HCT116 (cell line): ENCODE measurements around the gene IFT74. TPM values are rescaled to one million over a fixed set of nuclear protein-coding genes. Genes with fewer than 3 reads are reported as not detected.
A peak's percentile ranks its signal among the peaks of the same experiment; 100 is the strongest.

ENCODE experiments used
- ATAC-seq: fragments of 200-7000 bp; cut with Tn5 transposase; 2 replicates; pipeline ENCODE4 v1.9.1; 2020; ENCODE audit warnings: mild to moderate bottlenecking, moderate library complexity
- BruUV-seq: library from RNA; stranded (reverse); fragments of 400-500 nt; replicated peaks from 2 replicates; lab custom pipeline; 2021; lab: Mats Ljungman, UMichigan
- CTCF ChIA-PET: fragments of 300-600 bp; sonication (Branson Sonifier 250); formaldehyde crosslinking; loops from one replicate; lab custom pipeline; 2021; ENCODE audit warnings: antibody characterized with exemption; lab: Charles Lee
- POLR2A ChIA-PET: fragments of 300-600, 350-600 bp; sonication (Branson Sonifier 250); formaldehyde crosslinking; loops from one replicate; lab custom pipeline; 2021; ENCODE audit warnings: antibody characterized with exemption; lab: Charles Lee
- RAD21 ChIA-PET, 2 experiments: fragments of 300-600 bp; sonication (Branson Sonifier 250); formaldehyde crosslinking; loops; one replicate each; lab custom pipeline; 2023; ENCODE audit warnings: low total read pairs in 2 of 2; ENCODE audit not compliant: uncharacterized antibody in 2 of 2, unreplicated experiment in 2 of 2, low non-redundant PET in 1 of 2; lab: Charles Lee
- DNase-seq: peaks from one replicate; pipeline ENCODE4 v3.0.0-alpha.2; 2010; ENCODE audit warnings: low read depth, low spot score
- H2AFZ ChIP-seq: fragments of 200-600 bp; shearing (Covaris generic), sonication (generic); 2 replicates; pipeline ENCODE4 v1.6.1; 2017; ENCODE audit warnings: low read depth, mixed run types, mixed read lengths, antibody characterized with exemption, low read length; ENCODE audit not compliant: poor library complexity, severe bottlenecking
- H3K27ac ChIP-seq: 2 replicates; pipeline ENCODE4 v1.5.1; 2012; ENCODE audit warnings: low read depth, low read length
- H3K27me3 ChIP-seq: fragments of 200-600 bp; sonication (generic); 2 replicates; pipeline ENCODE4 v1.6.1; 2016; ENCODE audit warnings: mixed run types, low read length, mixed read lengths; ENCODE audit not compliant: insufficient read depth
- H3K36me3 ChIP-seq, 2 experiments: fragments of 200-500 bp in 1 of 2; fragments of 200-600 bp in 1 of 2; sonication (Bioruptor generic) in 1 of 2; sonication (generic) in 1 of 2; 2 replicates each; pipeline versions ENCODE4 v1.5.1 to v1.6.1; 2014 to 2016; ENCODE audit warnings: low read length in 2 of 2, inconsistent platforms in 1 of 2, mixed read lengths in 1 of 2, mixed run types in 1 of 2; ENCODE audit not compliant: insufficient read depth in 2 of 2, control insufficient read depth in 1 of 2
- H3K4me1 ChIP-seq, 2 experiments: fragments of 200-600 bp in 1 of 2; sonication (generic) in 1 of 2; 2 replicates each; pipeline versions ENCODE4 v1.5.1 to v1.6.1; 2012 to 2017; ENCODE audit warnings: low read length in 2 of 2, inconsistent platforms in 1 of 2, mild to moderate bottlenecking in 1 of 2, mixed read lengths in 1 of 2, mixed run types in 1 of 2, moderate library complexity in 1 of 2; ENCODE audit not compliant: insufficient read depth in 2 of 2, control insufficient read depth in 1 of 2
- H3K4me2 ChIP-seq: fragments of 200-600 bp; sonication (generic); 2 replicates; pipeline ENCODE4 v1.6.1; 2017; ENCODE audit warnings: mixed run types, low read length, mixed read lengths
- H3K4me3 ChIP-seq, 2 experiments: fragments of 200-600 bp in 1 of 2; sonication (generic) in 1 of 2; replicated peaks in 1 of 2; 2 replicates each; pipeline ENCODE4 v1.5.1; 2011 to 2016; ENCODE audit warnings: low read length in 2 of 2, control low read depth in 1 of 2, low read depth in 1 of 2, mild to moderate bottlenecking in 1 of 2, mixed read lengths in 1 of 2, mixed run types in 1 of 2
- H3K79me2 ChIP-seq: fragments of 200-600 bp; sonication (generic); 2 replicates; pipeline ENCODE4 v1.6.1; 2017; ENCODE audit warnings: mild to moderate bottlenecking, mixed run types, low read length, moderate library complexity, mixed read lengths; ENCODE audit not compliant: insufficient read depth
- H3K9ac ChIP-seq: fragments of 200-600 bp; sonication (generic); 2 replicates; pipeline ENCODE4 v1.6.1; 2016; ENCODE audit warnings: low read length, mixed read lengths
- H3K9me2 ChIP-seq: fragments of 200-600 bp; sonication (generic), shearing (Covaris generic); 2 replicates; pipeline ENCODE4 v1.6.1; 2017; ENCODE audit warnings: mixed run types, mild to moderate bottlenecking, moderate library complexity; ENCODE audit not compliant: insufficient read depth
- H3K9me3 ChIP-seq, 2 experiments: fragments of 200-500 bp in 1 of 2; fragments of 200-600 bp in 1 of 2; sonication (Bioruptor generic) in 1 of 2; sonication (generic) in 1 of 2; 2 replicates each; pipeline ENCODE4 v1.6.1; 2014 to 2017; ENCODE audit warnings: low read length in 2 of 2, mixed read lengths in 2 of 2, inconsistent platforms in 1 of 2, low read depth in 1 of 2, mild to moderate bottlenecking in 1 of 2, mixed run types in 1 of 2, moderate library complexity in 1 of 2; ENCODE audit not compliant: control insufficient read depth in 1 of 2, insufficient read depth in 1 of 2
- H4K20me1 ChIP-seq: fragments of 200-600 bp; sonication (generic), shearing (Covaris generic); 2 replicates; pipeline ENCODE4 v1.6.1; 2017; ENCODE audit warnings: mixed run types, mild to moderate bottlenecking, moderate library complexity; ENCODE audit not compliant: insufficient read depth
- ATF3 ChIP-seq: IDR thresholded peaks from 2 replicates; pipeline ENCODE4 v1.6.1; 2012
- EZH2phosphoT487 ChIP-seq: fragments of 200-600 bp; IDR thresholded peaks from 2 replicates; pipeline ENCODE4 v1.6.1; 2018; ENCODE audit warnings: antibody characterized with exemption, borderline replicate concordance
- POLR2A ChIP-seq: IDR thresholded peaks from 2 replicates; pipeline ENCODE4 v1.7.0; 2011; ENCODE audit warnings: borderline replicate concordance; ENCODE audit not compliant: insufficient read depth, insufficient read length; ENCODE audit errors: extremely low read depth
- intact Hi-C: fragments of 100-400 bp; cut with micrococcal nuclease; formaldehyde crosslinking; loops from 2 replicates; pipeline ENCODE4 v1.10.0; 2022
- total RNA-seq: library from RNA; stranded (reverse); gene quantifications from one replicate; pipeline ENCODE4 v1.2.1, GENCODE V29; 2021; ENCODE audit not compliant: unreplicated experiment
- TF ChIP-seq, protein P1 (sequence below): IDR thresholded peaks from 2 replicates; pipeline ENCODE4 v1.6.1; 2011; ENCODE audit warnings: mild to moderate bottlenecking, low read length, moderate library complexity; ENCODE audit not compliant: insufficient replicate concordance; ENCODE audit errors: extremely low read depth

IFT74 gene
- total RNA-seq, 1 experiment from 2014 or later, result 18.2 TPM

DNA sequence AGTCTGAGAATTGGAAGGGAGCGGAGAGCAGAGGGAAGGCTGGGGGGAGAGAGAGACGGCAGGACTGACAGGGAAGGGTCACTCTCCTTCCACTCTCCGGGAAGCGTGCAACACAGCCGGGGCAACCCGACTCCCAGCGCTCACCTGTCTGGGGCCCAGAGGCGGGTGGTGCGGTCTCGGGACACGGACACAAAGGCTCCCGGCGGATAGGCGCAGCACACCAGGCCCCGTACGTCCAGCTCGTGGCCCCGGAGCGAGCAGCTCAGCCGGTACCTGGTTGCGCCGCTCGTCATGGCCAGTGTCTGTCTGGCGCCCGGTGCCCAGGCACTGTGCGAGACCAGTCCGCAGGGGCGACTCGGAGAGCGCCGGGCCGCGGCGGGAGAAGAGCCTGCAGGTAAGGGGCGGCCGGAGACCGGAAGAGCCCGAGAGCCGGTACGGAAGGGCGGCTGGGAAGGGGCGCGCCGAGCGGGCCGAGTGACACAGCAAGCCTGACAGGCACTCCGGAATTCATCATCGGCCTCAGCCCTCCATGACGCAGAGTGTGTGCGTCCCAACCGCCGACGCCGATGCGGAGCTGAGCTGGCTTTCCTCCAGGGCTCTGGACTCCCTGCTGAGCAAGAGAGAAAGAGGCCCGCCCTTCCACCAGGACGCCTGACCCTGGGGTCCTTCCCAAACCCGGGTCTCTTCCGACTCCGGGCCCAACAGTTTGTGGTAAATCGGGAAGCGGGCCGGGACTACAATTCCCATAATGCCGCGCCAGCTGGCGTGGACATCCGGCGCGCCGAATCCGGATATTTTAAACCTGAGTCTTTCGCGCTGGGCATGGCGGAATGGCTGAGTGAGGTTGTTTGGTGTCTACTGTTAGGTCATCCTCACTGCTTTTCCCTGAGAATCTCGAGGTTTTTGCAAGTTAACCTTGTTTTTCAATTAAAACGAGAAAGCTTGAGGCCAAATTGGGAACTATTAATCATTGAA is 9.2 kb upstream of the IFT74 start, which contains the start of gene PLAA (continued):
- TF ChIP-seq, protein P1, sequence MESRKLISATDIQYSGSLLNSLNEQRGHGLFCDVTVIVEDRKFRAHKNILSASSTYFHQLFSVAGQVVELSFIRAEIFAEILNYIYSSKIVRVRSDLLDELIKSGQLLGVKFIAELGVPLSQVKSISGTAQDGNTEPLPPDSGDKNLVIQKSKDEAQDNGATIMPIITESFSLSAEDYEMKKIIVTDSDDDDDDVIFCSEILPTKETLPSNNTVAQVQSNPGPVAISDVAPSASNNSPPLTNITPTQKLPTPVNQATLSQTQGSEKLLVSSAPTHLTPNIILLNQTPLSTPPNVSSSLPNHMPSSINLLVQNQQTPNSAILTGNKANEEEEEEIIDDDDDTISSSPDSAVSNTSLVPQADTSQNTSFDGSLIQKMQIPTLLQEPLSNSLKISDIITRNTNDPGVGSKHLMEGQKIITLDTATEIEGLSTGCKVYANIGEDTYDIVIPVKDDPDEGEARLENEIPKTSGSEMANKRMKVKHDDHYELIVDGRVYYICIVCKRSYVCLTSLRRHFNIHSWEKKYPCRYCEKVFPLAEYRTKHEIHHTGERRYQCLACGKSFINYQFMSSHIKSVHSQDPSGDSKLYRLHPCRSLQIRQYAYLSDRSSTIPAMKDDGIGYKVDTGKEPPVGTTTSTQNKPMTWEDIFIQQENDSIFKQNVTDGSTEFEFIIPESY, result no peak
- TF ChIP-seq POLR2A, result peak; percentile 49

DNA sequence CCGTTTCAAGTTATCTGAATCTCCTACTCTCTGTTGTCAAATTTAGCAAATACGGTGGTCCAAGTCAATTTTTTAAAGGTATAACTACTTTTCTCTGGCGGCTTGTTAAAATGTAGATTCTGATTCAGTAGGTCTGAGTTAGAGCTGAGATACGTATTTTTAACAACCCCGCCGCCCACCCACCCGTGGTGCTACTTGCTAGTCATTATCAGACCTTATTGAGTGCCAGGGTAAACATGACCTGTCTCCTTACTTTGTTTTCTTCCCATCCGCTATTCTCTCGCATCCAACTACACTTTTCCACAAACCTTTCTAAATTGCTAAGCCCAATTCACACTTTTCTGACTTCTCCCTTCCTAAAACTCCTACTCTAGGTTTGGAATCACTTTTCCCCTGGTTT is 8.5 kb upstream of the IFT74 start:
- H2AFZ ChIP-seq, result no peak overlapping the region
- H3K36me3 ChIP-seq, result peaks cover 0 to 5% of the 10 kb centered on the region in 2 experiments; a peak in 2 of 4 replicates
- H3K4me1 ChIP-seq, result peaks cover 15 to 39% of the 10 kb centered on the region in 2 experiments; a peak in 3 of 4 replicates
- peak overlapping the region; percentile 98 for H3K9ac ChIP-seq
- peaks cover 43% of the 10 kb centered on the region for H3K79me2 ChIP-seq
- TSS peak; percentile 89 for BruUV-seq
- TF ChIP-seq, protein P1, result no peak
- TF ChIP-seq ATF3 (no peak), EZH2phosphoT487 (no peak)
- TF ChIP-seq, all 23 proteins: peak for 0
- H3K9me2 ChIP-seq, result no peaks in the 10 kb centered on the region
- peak overlapping the region; percentile 84; the same call in 1 of the 2 replicates for H3K27ac ChIP-seq
- peak overlapping the region; percentile 95 to 97 for H3K4me3 ChIP-seq
- no peaks in the 10 kb centered on the region for H3K9me3 ChIP-seq
- CTCF ChIA-PET, result interaction anchor here (1.3 kb wide), 1 partner anchor 8 kb away, joined by 3 read pairs; the partner anchor contains the start of gene IFT74
- ATAC-seq (no peak), DNase-seq (no peak)
- H4K20me1 ChIP-seq, result no peaks in the 10 kb centered on the region
- no peaks in the 10 kb centered on the region for H3K27me3 ChIP-seq
- intact Hi-C loops, result loop anchor here (1.0 kb wide), 1 partner anchor 55 kb away; the partner anchor contains the start of gene CAAP1
- H3K4me2 ChIP-seq, result peak overlapping the region; percentile 91
- POLR2A ChIA-PET, result interaction anchor here (1.5 to 1.9 kb wide), 2 partner anchors 8 to 56 kb away, joined by 10 to 11 read pairs; partner anchors contain the start of genes CAAP1 and IFT74
- RAD21 ChIA-PET, result no interaction called here
